SK-N-MC (cell line): Measurements from ENCODE around the gene TSHZ2.

Source experiments
- DNase-seq: peaks from one replicate; pipeline ENCODE4 v3.0.0-alpha.2; 2011; ENCODE audit warnings: low read depth, low spot score
- H3K27ac ChIP-seq: fragments of 200-600 bp; sonication (generic); 2 replicates; pipeline ENCODE4 v1.5.1; 2016; ENCODE audit warnings: mixed run types
- H3K36me3 ChIP-seq: fragments of 200-600 bp; sonication (generic); 2 replicates; pipeline ENCODE4 v1.6.1; 2017; ENCODE audit warnings: antibody characterized with exemption, low read length, mixed read lengths; ENCODE audit not compliant: insufficient read depth
- H3K4me3 ChIP-seq: fragments of 200-600 bp; sonication (generic); 2 replicates; pipeline ENCODE4 v1.5.1; 2016
- H3K9ac ChIP-seq: fragments of 200-600 bp; sonication (generic); 2 replicates; pipeline ENCODE4 v1.8.0; 2017; ENCODE audit warnings: mixed run types, mixed read lengths; ENCODE audit not compliant: insufficient read length
- H3K9me3 ChIP-seq: fragments of 200-600 bp; sonication (generic); 2 replicates; pipeline ENCODE4 v1.6.1; 2017; ENCODE audit warnings: low read depth, mild to moderate bottlenecking, antibody characterized with exemption, low read length, moderate library complexity, mixed read lengths
- EZH2 ChIP-seq: fragments of 200-600 bp; sonication (generic); IDR thresholded peaks from one replicate; pipeline ENCODE4 v1.6.1; 2017; ENCODE audit warnings: antibody characterized with exemption
- FOXP2 ChIP-seq: optimal IDR thresholded peaks from 2 replicates; pipeline ENCODE3; 2011; ENCODE audit warnings: mild to moderate bottlenecking, moderate library complexity; ENCODE audit not compliant: insufficient read depth; ENCODE audit errors: extremely low read length, control extremely low read depth
- POLR2AphosphoS5 ChIP-seq: IDR thresholded peaks from 2 replicates; pipeline ENCODE4 v1.6.1; 2012; ENCODE audit warnings: mild to moderate bottlenecking, low read depth, low read length, borderline replicate concordance

TSHZ2 gene

DNA sequence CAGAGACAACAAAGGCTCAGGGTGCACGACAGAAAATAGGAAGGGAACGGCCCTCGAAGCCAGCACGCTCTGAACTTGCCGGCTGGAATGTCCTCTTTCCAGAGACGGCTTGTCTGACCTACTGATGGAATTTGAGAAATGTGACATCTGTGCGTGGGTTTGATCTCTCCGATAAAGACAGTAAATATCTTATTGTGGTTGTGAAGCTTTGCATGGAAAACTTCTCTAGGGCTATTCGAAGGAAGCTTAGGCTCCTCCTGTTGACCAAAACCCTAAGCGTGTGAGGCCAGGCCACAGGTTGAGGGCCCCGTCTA, 374.1 kb downstream of the TSHZ2 start:
- H3K4me3 ChIP-seq = no peak overlapping the region
- H3K27ac ChIP-seq = no peak overlapping the region
- H3K36me3 ChIP-seq = no peaks in the 10 kb centered on the region
- TF ChIP-seq EZH2 (no peak), FOXP2 (no peak), POLR2AphosphoS5 (no peak)
- peaks cover 3% of the 10 kb centered on the region; the same call in 1 of the 2 replicates for H3K9me3 ChIP-seq
- no peak overlapping the region for H3K9ac ChIP-seq
- DNase-seq = no peak

GRCh38 chr20:53349730-53350129, 377.6 kb downstream of the TSHZ2 start:
- no peak overlapping the region for H3K4me3 ChIP-seq
- H3K9me3 ChIP-seq = peaks cover 3% of the 10 kb centered on the region; the same call in 1 of the 2 replicates
- H3K9ac ChIP-seq = no peak overlapping the region
- peak; percentile 38; the same call in 1 of the 2 replicates for TF ChIP-seq POLR2AphosphoS5
- no peak for TF ChIP-seq FOXP2
- H3K27ac ChIP-seq = peak overlapping the region; percentile 40; the same call in 1 of the 2 replicates
- DNase-seq = peak; percentile 58
- no peaks in the 10 kb centered on the region for H3K36me3 ChIP-seq

DNA sequence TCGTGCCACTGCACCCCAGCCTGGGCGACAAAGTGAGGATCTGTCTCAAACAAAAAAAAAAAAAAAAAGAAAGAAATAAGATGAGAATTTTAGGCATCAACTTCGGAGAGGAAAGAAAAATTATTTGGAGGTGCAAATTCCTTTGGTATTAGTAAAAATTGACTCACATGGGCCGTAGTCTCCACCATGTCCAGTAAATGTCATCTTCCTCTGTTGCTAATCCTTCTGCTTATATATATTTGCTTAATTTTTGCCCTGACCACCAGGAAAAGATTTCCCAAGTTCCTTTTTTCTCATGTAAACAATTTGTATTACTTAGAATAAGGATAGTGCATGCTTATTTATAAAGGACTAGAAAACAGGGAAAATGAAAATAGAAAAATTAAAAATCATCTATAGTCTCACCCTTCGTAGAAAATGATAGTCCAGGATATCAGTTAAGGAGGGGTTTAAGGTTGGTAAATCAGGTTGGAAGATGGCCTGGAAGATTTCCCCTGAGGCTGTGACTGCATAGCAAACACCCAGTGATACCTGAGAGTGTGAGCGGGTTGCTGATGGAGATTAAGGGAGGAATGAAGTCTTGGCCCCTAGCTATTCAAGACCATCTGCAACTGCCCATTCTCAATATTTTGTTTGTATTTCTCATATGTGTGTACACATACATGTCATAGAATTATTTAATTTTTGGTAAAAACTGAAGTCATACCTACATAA, 380.7 kb downstream of the TSHZ2 start:
- TF ChIP-seq EZH2 = no peak
- no peak for TF ChIP-seq POLR2AphosphoS5
- no peak for TF ChIP-seq FOXP2
- Histone ChIP-seq H3K4me3 (no peak overlapping the region), H3K9ac (no peak overlapping the region), H3K27ac (no peak overlapping the region), H3K36me3 (no peaks in the 10 kb centered on the region), H3K9me3 (peaks cover 3% of the 10 kb centered on the region; the same call in 1 of the 2 replicates)
- no peak for DNase-seq

DNA sequence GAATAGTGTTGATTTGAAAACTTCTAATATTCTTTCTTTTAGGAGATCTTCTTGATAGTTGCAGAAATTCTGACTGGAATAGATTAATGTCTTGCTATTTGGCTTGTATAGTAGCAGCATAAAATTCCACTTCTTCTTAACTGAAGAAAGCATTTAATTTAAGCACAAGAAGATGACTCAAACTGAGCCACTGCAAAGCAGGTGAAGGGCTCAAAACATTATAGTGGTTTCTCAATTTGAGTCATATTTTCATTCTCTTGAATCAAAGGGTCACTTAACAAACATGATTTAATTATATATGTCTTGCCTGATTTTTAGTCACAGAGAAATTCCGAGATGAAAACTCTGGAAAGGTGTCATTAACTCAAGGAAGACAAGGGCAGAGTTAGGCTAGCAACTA, 382.2 kb downstream of the TSHZ2 start:
- DNase-seq = no peak
- TF ChIP-seq EZH2 (no peak), FOXP2 (no peak), POLR2AphosphoS5 (no peak)
- peaks cover 3% of the 10 kb centered on the region; the same call in 1 of the 2 replicates for H3K9me3 ChIP-seq
- no peak overlapping the region for H3K27ac ChIP-seq
- no peak overlapping the region for H3K9ac ChIP-seq
- H3K4me3 ChIP-seq = no peak overlapping the region
- H3K36me3 ChIP-seq = no peaks in the 10 kb centered on the region

DNA sequence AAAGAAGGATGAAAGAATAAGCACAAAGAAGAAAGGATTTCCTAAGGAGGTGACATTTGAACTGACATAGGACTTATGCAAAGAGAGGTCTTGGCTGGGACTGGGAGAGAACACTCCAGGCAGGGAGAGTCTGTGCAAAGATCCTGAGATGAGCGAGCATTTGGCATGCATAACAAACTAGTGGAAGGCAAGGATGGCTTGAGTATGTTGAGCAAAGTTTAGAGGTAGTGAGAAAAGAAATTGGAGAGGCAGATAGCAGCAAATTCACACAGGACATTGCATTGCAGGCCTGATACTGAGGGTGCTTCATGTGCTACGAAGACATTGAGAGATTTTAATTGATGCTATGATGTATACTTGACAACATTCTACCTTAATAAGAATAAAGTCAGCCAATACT, 383.6 kb downstream of the TSHZ2 start:
- H3K9me3 ChIP-seq = no peaks in the 10 kb centered on the region; the same call in 1 of the 2 replicates
- H3K27ac ChIP-seq = no peak overlapping the region
- H3K4me3 ChIP-seq = no peak overlapping the region
- no peaks in the 10 kb centered on the region for H3K36me3 ChIP-seq
- H3K9ac ChIP-seq = no peak overlapping the region
- TF ChIP-seq EZH2 = no peak
- TF ChIP-seq FOXP2 = no peak
- no peak for TF ChIP-seq POLR2AphosphoS5
- DNase-seq = no peak

GRCh38 chr20:53359425-53359824, 387.3 kb downstream of the TSHZ2 start:
- H3K4me3 ChIP-seq = no peak overlapping the region
- no peaks in the 10 kb centered on the region for H3K36me3 ChIP-seq
- H3K9me3 ChIP-seq = no peaks in the 10 kb centered on the region; the same call in 1 of the 2 replicates
- TF ChIP-seq FOXP2 (no peak), EZH2 (no peak), POLR2AphosphoS5 (no peak)
- H3K27ac ChIP-seq = no peak overlapping the region
- no peak for DNase-seq
- H3K9ac ChIP-seq = no peak overlapping the region

- Histone ChIP-seq H3K4me3 (no peak overlapping the region), H3K27ac (no peak overlapping the region)
- TF ChIP-seq POLR2AphosphoS5 (no peak), FOXP2 (no peak), EZH2 (no peak)
Measured at GRCh38 chr20:53360852-53361251, 388.7 kb downstream of the TSHZ2 start.

GRCh38 chr20:53362736-53363135, 390.6 kb downstream of the TSHZ2 start:
- no peak overlapping the region for H3K4me3 ChIP-seq
- H3K9me3 ChIP-seq = no peaks in the 10 kb centered on the region
- TF ChIP-seq EZH2 (no peak), FOXP2 (no peak), POLR2AphosphoS5 (no peak)
- no peak for DNase-seq
- no peak overlapping the region for H3K9ac ChIP-seq
- H3K27ac ChIP-seq = no peak overlapping the region
- H3K36me3 ChIP-seq = no peaks in the 10 kb centered on the region

More at GRCh38 chr20:53360852-53361251, 388.7 kb downstream of the TSHZ2 start:
- Histone ChIP-seq H3K9ac (no peak overlapping the region), H3K9me3 (no peaks in the 10 kb centered on the region; the same call in 1 of the 2 replicates), H3K36me3 (no peaks in the 10 kb centered on the region)
- DNase-seq = no peak

- no peak overlapping the region for H3K9ac ChIP-seq
- no peaks in the 10 kb centered on the region for H3K36me3 ChIP-seq
- no peak for DNase-seq
- no peak overlapping the region for H3K4me3 ChIP-seq
- no peaks in the 10 kb centered on the region for H3K9me3 ChIP-seq
- H3K27ac ChIP-seq = no peak overlapping the region
- no peak for TF ChIP-seq FOXP2
- no peak for TF ChIP-seq EZH2
- TF ChIP-seq POLR2AphosphoS5 = no peak
Measured at GRCh38 chr20:53364646-53365045, 392.5 kb downstream of the TSHZ2 start.
